Heart left ventricle (tissue), 16 donors: ENCODE measurements around the gene OSGEP. TPM values are rescaled to one million over a fixed set of nuclear protein-coding genes. Genes with fewer than 3 reads are reported as not detected.

Source experiments
- ATAC-seq, 4 donors: fragments of 200-7000 bp; cut with Tn5 transposase; one replicate each; pipeline ENCODE4 v1.9.1; 2020 to 2022; ENCODE audit warnings: moderate library complexity in 4 of 4, mild to moderate bottlenecking in 3 of 4, moderate number of reproducible peaks in 1 of 4
- DNase-seq, 5 donors: peaks; one replicate each; pipeline ENCODE4 v3.0.0-alpha.2; 2020
- H3K27ac ChIP-seq, 12 donors: fragments of 200-600 bp; sonication (generic) in 4 of 12; one replicate each; pipeline versions ENCODE4 v1.5.0 to v1.8.0; 2016 to 2022; ENCODE audit warnings: mild to moderate bottlenecking in 2 of 12
- H3K27me3 ChIP-seq, 9 donors: fragments of 200-600 bp; sonication (generic) in 2 of 9; one replicate each; pipeline versions ENCODE4 v1.5.1 to v1.8.0; 2016 to 2022; ENCODE audit warnings: mild to moderate bottlenecking in 3 of 9
- H3K36me3 ChIP-seq, 9 donors: fragments of 200-600 bp; sonication (generic) in 2 of 9; one replicate each; pipeline versions ENCODE4 v1.5.0 to v1.8.0; 2018 to 2022; ENCODE audit warnings: mild to moderate bottlenecking in 2 of 9
- H3K4me1 ChIP-seq, 12 donors: fragments of 200-600 bp; sonication (generic) in 4 of 12; one replicate each; pipeline versions ENCODE4 v1.5.0 to v1.8.0; 2016 to 2022; ENCODE audit warnings: mild to moderate bottlenecking in 3 of 12
- H3K4me3 ChIP-seq, 12 donors: fragments of 200-600 bp; sonication (generic) in 4 of 12; one replicate each; pipeline versions ENCODE4 v1.5.0 to v1.8.0; 2017 to 2022; ENCODE audit warnings: mild to moderate bottlenecking in 9 of 12, moderate library complexity in 4 of 12
- H3K9me3 ChIP-seq, 12 donors: fragments of 200-600 bp; sonication (generic) in 4 of 12; one replicate each; pipeline versions ENCODE4 v1.5.0 to v1.8.0; 2016 to 2022; ENCODE audit warnings: mild to moderate bottlenecking in 1 of 12
- CTCF ChIP-seq, 12 donors: fragments of 200-600 bp; sonication (generic) in 4 of 12; IDR thresholded peaks; one replicate each; pipeline versions ENCODE4 v1.5.0 to v1.8.0; 2018 to 2022; ENCODE audit warnings: antibody characterized with exemption in 12 of 12, mild to moderate bottlenecking in 5 of 12
- POLR2A ChIP-seq, 2 donors: fragments of 450-650 bp; IDR thresholded peaks; one replicate each; pipeline ENCODE4 v1.6.1; 2017; ENCODE audit warnings: antibody characterized with exemption in 2 of 2, mild to moderate bottlenecking in 2 of 2, moderate library complexity in 2 of 2
- WGBS, 4 donors: extraction: QIAGEN DNeasy Blood & Tissue Kit in 2 of 4; methylation state at CpG; one replicate each; pipeline versions ENCODE4 v1.1.5 to v1.1.7; 2013 to 2018; 5-methylcytosine and 5-hydroxymethylcytosine counted together
- intact Hi-C, 10 donors: fragments of 100-400 bp; cut with DNase I; formaldehyde crosslinking; loops; one replicate each; pipeline versions ENCODE4 v1.11.1 to v1.14.2; 2022
- long read RNA-seq, 3 donors: library from polyadenylated mRNA; unstranded; transcript quantifications; one replicate each; pipeline ENCODE4 v2.0.0, GENCODE V29; 2020 to 2021
- polyA plus RNA-seq, 2 donors: library from polyadenylated mRNA; stranded (reverse); fragments of 200-250 nt; gene quantifications; one replicate each; pipeline ENCODE4 v1.2.3, GENCODE V29; 2013
- total RNA-seq, 9 donors: library from RNA; depleted of rRNA in 2 of 9; stranded (reverse); fragments of >200 nt in 2 of 9; fragmentation: NEBNext Ultra II Directional in 3 of 9; extraction: Animal tissue kit (Norgen Biotek cat#: 25700) in 3 of 9; gene quantifications; one replicate each; pipeline versions ENCODE4 v1.1.0 to v1.2.4, GENCODE V29; 2016 to 2023
- donor health status: ischemic (EF 13 %, LVEDD 7.1; RV severe dilation, severe dysfunction).
- donor health status: healthy with polysubstance abuse.
- donor health status: DM: no; HTN: yes; CAD: no.
- donor health status: DM: no; HTN: no; CAD: no.
- donor health status: ischemic (EF 25% LVEDD 6.9; RV normal size, moderate dysfunction).
- donor health status: ischemic (EF 25% LVEDD 5.7; RV mildly dilated, moderate dysfunction).
- donor health status: healthy.
- donor health status: DM: yes; HTN: yes; CAD: no.
- donor health status: ischemic (EF 35%, LVEDD 5.7; RV mildly dilated, moderate dysfunction).
- donor health status: nonischemic (EF 11% LVEDD 7.7; RV severe dilation, severe dysfunction).
- donor health status: DM: yes; HTN: yes; CAD: no.
- donor health status: PGD.
- donor health status: ischemic (EF 29% LVEDD 5.4; RV normal size, mild dysfunction).
- donor health status: nonischemic (EF 23%, LVEDD 6.1; RV moderate dilation, normal function).

Gene OSGEP
- total RNA-seq, result 10 to 100 TPM; 16.1 to 40.9 (median 18.5) TPM
- 10 to 100 TPM; 21.6 to 30.0 TPM for polyA plus RNA-seq
- long read RNA-seq, donor 1, transcript OSGEP-201 (11 exons, 2,002 nt), result major isoform, 17 of 22 reads
- long read RNA-seq, donor 1, partial matches to known transcripts, result 4 of 22 reads
- long read RNA-seq, donor 1, other reads (novel, unspliced or antisense), result 1 of 22 reads
- long read RNA-seq, donor 2, transcript OSGEP-201 (11 exons, 2,002 nt), result major isoform, 77 of 94 reads
- long read RNA-seq, donor 2, partial matches to known transcripts, result 3 of 94 reads
- long read RNA-seq, donor 2, other reads (novel, unspliced or antisense), result 13 of 94 reads
- long read RNA-seq, donor 3, transcript OSGEP-201 (11 exons, 2,002 nt), result major isoform, 9 of 16 reads
- long read RNA-seq, donor 3, partial matches to known transcripts, result 2 of 16 reads
- long read RNA-seq, donor 3, other reads (novel, unspliced or antisense), result 5 of 16 reads

- WGBS, 4 donors, result 0 to 1% (median 0%) methylated on average over 42 to 56 of the region's 56 CpGs
Observed at GRCh38 chr14:20454516-20455354, at the start of gene OSGEP, which contains the start of gene APEX1. TSS of gene OSGEP (minus strand) at chr14:20454812. CDS start at chr14:20454683, 129 bp downstream. TSS of gene APEX1 (plus strand) at chr14:20455226. CDS start at chr14:20455646, 420 bp downstream.

GRCh38 chr14:20503898-20504297 lies 49.3 kb upstream of the OSGEP start:
- Histone ChIP-seq H3K27me3 (no peaks in the 10 kb centered on the region), H3K36me3 (no peaks in the 10 kb centered on the region), H3K9me3 (no peaks in the 10 kb centered on the region), H3K27ac (peak overlapping the region in 4 of 12 donors; percentile 28 to 63 (median 35)), H3K4me3 (no peak overlapping the region), H3K4me1 (peaks cover 0 to 13% (median under 1%) of the 10 kb centered on the region in 12 donors)
- ATAC-seq (peak in 1 of 4 donors; percentile 49), DNase-seq (peak in 1 of 5 donors; percentile 15)
- TF ChIP-seq POLR2A (IDR thresholded peaks at IDR 0.05), result no peak
- TF ChIP-seq CTCF (IDR thresholded peaks at IDR 0.05), result no peak
- intact Hi-C loops, result no loop called here
- 45 to 54% (median 51%) methylated on average over 6 of the region's 6 CpGs for WGBS, 4 donors

More at GRCh38 chr14:20454516-20455354, at the start of gene OSGEP, which contains the start of gene APEX1:
- Histone ChIP-seq H3K4me1 (peaks cover 0 to 53% (median 26%) of the 10 kb centered on the region in 12 donors), H3K27me3 (no peaks in the 10 kb centered on the region), H3K27ac (peak within 1 kb of the TSS; percentile 88 to 98 (median 93)), H3K36me3 (peaks cover 0 to 73% (median 63%) of the 10 kb centered on the region in 9 donors), H3K4me3 (peak within 1 kb of the TSS; percentile 71 to 92 (median 81)), H3K9me3 (no peaks in the 10 kb centered on the region)
- ATAC-seq (peak; percentile 95 to 97 (median 96)), DNase-seq (peak; percentile 98 to 99 (median 99))
- intact Hi-C loops, result loop anchor here (1.0 to 10.0 kb wide), 15 partner anchors 37 to 230 kb away; partner anchors contain the start of genes PARP2 (in 6 of the 10), TEP1 (in 6 of the 10), CCNB1IP1 (in 2 of the 10) and RNASE4 (in 2 of the 10)
- TF ChIP-seq CTCF (IDR thresholded peaks at IDR 0.05) (peak in 1 of 12 donors; percentile 6), POLR2A (IDR thresholded peaks at IDR 0.05) (peak in 1 of 2 donors; percentile 89)

GRCh38 chr14:20501346-20501745 lies 46.7 kb upstream of the OSGEP start:
- H3K36me3 ChIP-seq, result no peaks in the 10 kb centered on the region

More at GRCh38 chr14:20501346-20501745, 46.7 kb upstream of the OSGEP start:
- Histone ChIP-seq H3K4me3 (no peak overlapping the region), H3K27ac (no peak overlapping the region), H3K9me3 (no peaks in the 10 kb centered on the region), H3K27me3 (no peaks in the 10 kb centered on the region), H3K4me1 (peaks cover 0 to 21% (median 4%) of the 10 kb centered on the region in 12 donors)
- DNase-seq, result no peak
- ATAC-seq, result no peak
- TF ChIP-seq CTCF (IDR thresholded peaks at IDR 0.05) (no peak), POLR2A (IDR thresholded peaks at IDR 0.05) (no peak)
- intact Hi-C loops, result no loop called here
- WGBS, 4 donors, result 97 to 100% (median 99%) methylated on average over 2 of the region's 2 CpGs
